SK-N-SH treated with all-trans-retinoic acid at 6 μM for 48 hours (cell line): ENCODE results near the gene THAP7.

ENCODE experiments used
- CSDC2 ChIP-seq: fragments of 250-450 bp; sonication (Bioruptor Pico); IDR thresholded peaks from 2 replicates; pipeline ENCODE4 v1.5.0; 2020; ENCODE audit warnings: mild to moderate bottlenecking, moderate library complexity
- PPARA ChIP-seq: fragments of 250-450 bp; sonication (Bioruptor Pico); IDR thresholded peaks from 2 replicates; pipeline ENCODE4 v1.5.0; 2020; ENCODE audit warnings: mild to moderate bottlenecking, borderline replicate concordance
- ZFP30 ChIP-seq: fragments of 450-650 bp; formaldehyde crosslinking; IDR thresholded peaks from 2 replicates; pipeline ENCODE4 v1.5.0; 2022; ENCODE audit warnings: mild to moderate bottlenecking, moderate library complexity
- ZNF70 ChIP-seq: fragments of 450-650 bp; formaldehyde crosslinking; IDR thresholded peaks from 2 replicates; pipeline ENCODE4 v1.5.0; 2020; ENCODE audit warnings: mild to moderate bottlenecking, moderate library complexity
- TF ChIP-seq, protein P1 (sequence below): fragments of 250-450 bp; sonication (Bioruptor Pico); IDR thresholded peaks from 2 replicates; pipeline ENCODE4 v1.8.0; 2020; ENCODE audit warnings: mild to moderate bottlenecking, moderate library complexity, borderline replicate concordance

DNA sequence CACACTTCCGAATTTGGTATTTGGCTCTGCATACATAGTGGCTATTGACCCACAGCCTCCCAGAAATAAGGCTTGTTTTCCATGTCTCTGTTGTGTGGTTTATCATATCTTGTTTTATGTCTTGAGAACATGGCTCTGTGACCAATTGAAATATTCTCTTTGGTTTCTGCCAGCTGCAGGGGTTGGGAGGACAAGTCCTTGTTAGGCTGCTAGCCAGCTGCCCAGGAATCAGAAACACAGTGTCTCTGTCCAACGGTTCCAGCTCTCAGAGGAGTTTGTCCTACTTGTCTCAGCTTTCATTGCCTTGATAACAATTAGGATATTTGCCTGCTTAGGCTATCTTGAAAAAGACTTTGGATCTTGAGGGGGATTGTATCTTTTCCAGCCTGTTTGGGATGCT lies 36.5 kb upstream of the THAP7 start:
- no peak for TF ChIP-seq ZFP30 (CRISPR knock-in tag)
- TF ChIP-seq, protein P1, sequence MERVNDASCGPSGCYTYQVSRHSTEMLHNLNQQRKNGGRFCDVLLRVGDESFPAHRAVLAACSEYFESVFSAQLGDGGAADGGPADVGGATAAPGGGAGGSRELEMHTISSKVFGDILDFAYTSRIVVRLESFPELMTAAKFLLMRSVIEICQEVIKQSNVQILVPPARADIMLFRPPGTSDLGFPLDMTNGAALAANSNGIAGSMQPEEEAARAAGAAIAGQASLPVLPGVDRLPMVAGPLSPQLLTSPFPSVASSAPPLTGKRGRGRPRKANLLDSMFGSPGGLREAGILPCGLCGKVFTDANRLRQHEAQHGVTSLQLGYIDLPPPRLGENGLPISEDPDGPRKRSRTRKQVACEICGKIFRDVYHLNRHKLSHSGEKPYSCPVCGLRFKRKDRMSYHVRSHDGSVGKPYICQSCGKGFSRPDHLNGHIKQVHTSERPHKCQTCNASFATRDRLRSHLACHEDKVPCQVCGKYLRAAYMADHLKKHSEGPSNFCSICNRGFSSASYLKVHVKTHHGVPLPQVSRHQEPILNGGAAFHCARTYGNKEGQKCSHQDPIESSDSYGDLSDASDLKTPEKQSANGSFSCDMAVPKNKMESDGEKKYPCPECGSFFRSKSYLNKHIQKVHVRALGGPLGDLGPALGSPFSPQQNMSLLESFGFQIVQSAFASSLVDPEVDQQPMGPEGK (CRISPR knock-in tag): no peak
- TF ChIP-seq PPARA (CRISPR knock-in tag): no peak
- no peak for TF ChIP-seq CSDC2 (CRISPR knock-in tag)
- TF ChIP-seq ZNF70 (CRISPR knock-in tag): no peak
